Ovary (tissue), 9 donors: Measurements from ENCODE around the gene RNGTT. TPM values are rescaled to one million over a fixed set of nuclear protein-coding genes. Genes with fewer than 3 reads are reported as not detected.

ENCODE experiments used
- DNase-seq, 5 donors: peaks; one replicate each; pipeline ENCODE4 v3.0.0-alpha.2; 2019 to 2020
- H3K27ac ChIP-seq, 2 donors: fragments of 200-600 bp; one replicate each; pipeline versions ENCODE4 v1.5.1 to v1.8.0; 2019 to 2022
- H3K27me3 ChIP-seq: fragments of 200-600 bp; one replicate; pipeline ENCODE4 v1.8.0; 2022
- H3K36me3 ChIP-seq: fragments of 200-600 bp; sonication (generic); one replicate; pipeline ENCODE4 v1.5.1; 2019
- H3K4me1 ChIP-seq: one replicate; pipeline ENCODE4 v1.8.1; 2013; ENCODE audit warnings: mild to moderate bottlenecking, moderate library complexity; ENCODE audit not compliant: insufficient read depth
- H3K4me3 ChIP-seq: fragments of 200-600 bp; sonication (generic); one replicate; pipeline ENCODE4 v1.5.1; 2017
- H3K9me3 ChIP-seq, 2 donors: fragments of 200-600 bp in 1 of 2; sonication (generic) in 1 of 2; one replicate each; pipeline versions ENCODE4 v1.5.1 to v1.8.1; 2013 to 2019; ENCODE audit warnings: mild to moderate bottlenecking in 1 of 2, moderate library complexity in 1 of 2
- CTCF ChIP-seq, 3 donors: fragments of 450-650 bp in 2 of 3; fragments of 200-600 bp in 1 of 3; IDR thresholded peaks; one replicate each; pipeline versions ENCODE4 v1.5.1 to v1.8.0; 2016 to 2022; ENCODE audit warnings: antibody characterized with exemption in 3 of 3, mild to moderate bottlenecking in 1 of 3
- EP300 ChIP-seq: sonication (generic); formaldehyde crosslinking; IDR thresholded peaks from one replicate; pipeline ENCODE4 v1.6.1; 2017; ENCODE audit warnings: antibody characterized with exemption
- POLR2A ChIP-seq: fragments of 450-650 bp; IDR thresholded peaks from one replicate; pipeline ENCODE4 v1.6.1; 2017; ENCODE audit warnings: antibody characterized with exemption, mild to moderate bottlenecking, moderate library complexity
- WGBS, 3 donors: extraction: QIAGEN DNeasy Blood & Tissue Kit in 1 of 3; methylation state at CpG; one replicate each; pipeline versions ENCODE4 v1.1.5 to v1.1.7; 2013 to 2017; 5-methylcytosine and 5-hydroxymethylcytosine counted together
- intact Hi-C, 4 donors: fragments of 100-400 bp; cut with DNase I; formaldehyde crosslinking; loops; one replicate each; pipeline versions ENCODE4 v1.11.0 to v1.15.1; 2022 to 2023
- polyA plus RNA-seq, 2 donors: library from polyadenylated mRNA; stranded (reverse); fragments of 200-250 nt in 1 of 2; fragments of 350-450 nt in 1 of 2; fragmentation: Illumina TruSeq in 1 of 2; extraction: RNeasy Lipid Tissue Mini Kit (QIAGEN cat#74804) in 1 of 2; gene quantifications; one replicate each; pipeline ENCODE4 v1.2.3, GENCODE V29; 2013 to 2014
- total RNA-seq, 7 donors: library from RNA; depleted of rRNA in 2 of 7; stranded (reverse); fragments of >200 nt in 2 of 7; fragmentation: NEBNext Ultra II Directional in 3 of 7; extraction: Animal tissue kit (Norgen Biotek cat#: 25700) in 3 of 7; gene quantifications; one replicate each; pipeline versions ENCODE4 v1.1.0 to v1.2.4, GENCODE V29; 2016 to 2023
- donor health status: DM: no; HTN: no; CAD: no; lungs with moderate emphysema.
- donor health status: DM: no; HTN: no; CAD: no.
- donor health status: Bipolar disorder and iron deficiency.
- donor health status: DM: yes; HTN: yes; CAD: no.
- donor health status: DM: no; HTN: no; CAD: no.
- donor health status: DM: yes; HTN: yes; CAD: no.

RNGTT gene
- total and polyA plus RNA-seq, 9 donors, result 3.9 to 17.9 (median 10.5) TPM

GRCh38 chr6:88806728-88807127, 156.7 kb downstream of the RNGTT start:
- no peak for DNase-seq
- intact Hi-C loops, result no loop called here
- TF ChIP-seq POLR2A (no peak), EP300 (no peak), CTCF (IDR thresholded peaks at IDR 0.05) (no peak)

GRCh38 chr6:88804701-88805100, 158.7 kb downstream of the RNGTT start:
- no peak for TF ChIP-seq CTCF (IDR thresholded peaks at IDR 0.05)
- TF ChIP-seq EP300, result no peak
- TF ChIP-seq POLR2A, result no peak
- H3K4me1 ChIP-seq, result peaks cover 1% of the 10 kb centered on the region
- intact Hi-C loops, result no loop called here
- WGBS, 3 donors, result 85 to 91% (median 89%) methylated on average over 2 of the region's 2 CpGs
- no peaks in the 10 kb centered on the region for H3K36me3 ChIP-seq
- no peaks in the 10 kb centered on the region for H3K9me3 ChIP-seq
- H3K4me3 ChIP-seq, result no peak overlapping the region
- DNase-seq, result no peak
- no peak overlapping the region for H3K27ac ChIP-seq
- H3K27me3 ChIP-seq, result no peaks in the 10 kb centered on the region

More at GRCh38 chr6:88806728-88807127, 156.7 kb downstream of the RNGTT start:
- no peak overlapping the region for H3K4me3 ChIP-seq
- no peaks in the 10 kb centered on the region for H3K36me3 ChIP-seq
- no peaks in the 10 kb centered on the region for H3K9me3 ChIP-seq
- peaks cover 1% of the 10 kb centered on the region for H3K4me1 ChIP-seq
- H3K27ac ChIP-seq, result no peak overlapping the region
- H3K27me3 ChIP-seq, result no peaks in the 10 kb centered on the region
- 96 to 98% (median 97%) methylated on average over 4 of the region's 4 CpGs for WGBS, 3 donors

- intact Hi-C loops, result no loop called here
- Histone ChIP-seq H3K27me3 (no peaks in the 10 kb centered on the region), H3K36me3 (no peaks in the 10 kb centered on the region), H3K4me1 (no peaks in the 10 kb centered on the region), H3K27ac (no peak overlapping the region), H3K4me3 (no peak overlapping the region), H3K9me3 (no peaks in the 10 kb centered on the region)
- DNase-seq, result no peak
- TF ChIP-seq EP300 (no peak), CTCF (IDR thresholded peaks at IDR 0.05) (no peak), POLR2A (no peak)
These were observed 177.9 kb downstream of the RNGTT start for GRCh38 chr6:88785478-88785877.

GRCh38 chr6:88780714-88781389, 182.6 kb downstream of the RNGTT start:
- no peak overlapping the region for H3K4me3 ChIP-seq
- TF ChIP-seq POLR2A, result no peak
- TF ChIP-seq CTCF (IDR thresholded peaks at IDR 0.05), result peak; percentile 42 to 60 (median 47)
- 58 to 60% (median 59%) methylated on average over 5 of the region's 5 CpGs for WGBS, 3 donors
- DNase-seq, result peak in 4 of 5 donors; percentile 17 to 44 (median 28)
- no peak overlapping the region for H3K27ac ChIP-seq
- no peaks in the 10 kb centered on the region for H3K36me3 ChIP-seq
- no peaks in the 10 kb centered on the region for H3K4me1 ChIP-seq
- no peaks in the 10 kb centered on the region for H3K27me3 ChIP-seq
- no peaks in the 10 kb centered on the region for H3K9me3 ChIP-seq
- intact Hi-C loops, result no loop called here
